Mesendoderm (in vitro differentiated cells): Measurements from ENCODE around the gene NEURL1B.
A peak's percentile ranks its signal among the peaks of the same experiment; 100 is the strongest.

Experiments used
- DNase-seq: peaks from one replicate; pipeline ENCODE4 v3.0.0; 2013
- H2AK5ac ChIP-seq: 2 replicates; pipeline ENCODE4 v1.6.1; 2013; ENCODE audit warnings: low read length, inconsistent platforms
- H2BK120ac ChIP-seq: 2 replicates; pipeline ENCODE4 v1.6.1; 2013; ENCODE audit warnings: low read depth, mild to moderate bottlenecking, low read length, moderate library complexity, mixed read lengths
- H2BK15ac ChIP-seq: replicated peaks from 2 replicates; pipeline ENCODE4 v1.6.1; 2013; ENCODE audit warnings: low read depth, mild to moderate bottlenecking, moderate library complexity
- H2BK5ac ChIP-seq: 2 replicates; pipeline ENCODE4 v1.6.1; 2013; ENCODE audit warnings: low read length, inconsistent platforms
- H3K18ac ChIP-seq: 2 replicates; pipeline ENCODE4 v1.6.1; 2013; ENCODE audit warnings: mild to moderate bottlenecking, low read length, mixed read lengths
- H3K23ac ChIP-seq: one replicate; pipeline ENCODE4 v1.6.1; 2013; ENCODE audit warnings: low read length
- H3K27ac ChIP-seq: 2 replicates; pipeline ENCODE4 v1.5.1; 2013; ENCODE audit warnings: low read depth, mild to moderate bottlenecking, inconsistent platforms, low read length, moderate library complexity
- H3K27me3 ChIP-seq: 2 replicates; pipeline ENCODE4 v1.6.1; 2013; ENCODE audit warnings: low read length, control low read depth, mild to moderate bottlenecking, inconsistent platforms; ENCODE audit not compliant: insufficient read depth, poor library complexity
- H3K36me3 ChIP-seq: 2 replicates; pipeline ENCODE4 v1.6.1; 2013; ENCODE audit warnings: low read length, inconsistent platforms; ENCODE audit not compliant: control insufficient read depth, insufficient read depth
- H3K4ac ChIP-seq: one replicate; pipeline ENCODE4 v1.6.1; 2013; ENCODE audit warnings: low read depth, mild to moderate bottlenecking, low read length, moderate library complexity
- H3K4me1 ChIP-seq: 2 replicates; pipeline ENCODE4 v1.6.1; 2013; ENCODE audit warnings: low read depth, low read length, inconsistent platforms; ENCODE audit not compliant: control insufficient read depth
- H3K4me2 ChIP-seq: 2 replicates; pipeline ENCODE4 v1.6.1; 2013; ENCODE audit warnings: low read length
- H3K4me3 ChIP-seq: 2 replicates; pipeline ENCODE4 v1.5.1; 2013; ENCODE audit warnings: mild to moderate bottlenecking, low read length
- H3K56ac ChIP-seq: one replicate; pipeline ENCODE4 v1.6.1; 2013; ENCODE audit warnings: low read length
- H3K79me1 ChIP-seq: 2 replicates; pipeline ENCODE4 v1.6.1; 2013; ENCODE audit warnings: low read length, inconsistent platforms
- H3K79me2 ChIP-seq: 2 replicates; pipeline ENCODE4 v1.6.1; 2013; ENCODE audit warnings: mild to moderate bottlenecking, low read length; ENCODE audit not compliant: control insufficient read depth, insufficient read depth
- H3K9ac ChIP-seq: 2 replicates; pipeline ENCODE4 v1.6.1; 2013; ENCODE audit warnings: low read length, inconsistent platforms
- H4K5ac ChIP-seq: one replicate; pipeline ENCODE4 v1.6.1; 2013; ENCODE audit warnings: low read length
- H4K8ac ChIP-seq: one replicate; pipeline ENCODE4 v1.6.1; 2013; ENCODE audit warnings: low read depth, mild to moderate bottlenecking, control low read depth, low read length, moderate library complexity
- WGBS: extraction: QIAGEN DNeasy Blood & Tissue Kit; methylation state at CpG from one replicate; pipeline ENCODE4 v1.1.7; 2013; ENCODE audit warnings: low lambda C conversion rate, missing lambda C conversion rate; ENCODE audit not compliant: insufficient coverage; ENCODE audit errors: extremely low coverage; 5-methylcytosine and 5-hydroxymethylcytosine counted together

The NEURL1B gene

DNA sequence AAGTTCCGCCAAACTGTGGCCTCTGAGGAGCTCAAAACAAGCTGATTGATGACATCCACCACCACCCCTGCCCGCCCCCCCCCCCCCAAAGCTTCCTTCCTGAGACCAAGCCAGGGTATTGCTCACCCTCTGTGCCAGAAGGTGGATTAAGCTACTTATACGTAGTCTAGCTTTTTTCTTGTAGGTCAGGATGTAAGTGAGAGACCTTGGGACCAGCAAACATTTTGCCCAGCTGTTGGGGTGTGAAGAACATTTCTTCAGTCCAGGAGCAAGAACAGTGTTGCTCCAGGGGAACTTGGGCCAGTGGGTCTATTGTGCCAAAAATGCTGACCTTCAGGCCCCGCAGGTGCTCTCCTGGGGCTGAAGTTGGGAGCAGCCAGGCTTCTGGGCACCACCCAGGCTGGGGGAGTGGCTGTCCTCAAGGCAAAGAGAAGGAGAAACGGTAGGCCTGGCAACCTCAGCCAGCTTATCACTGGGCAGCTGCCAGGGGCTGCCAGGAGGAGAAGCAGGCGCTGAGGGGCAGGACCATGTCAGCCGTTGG is 18.0 kb downstream of the NEURL1B start:
- no peaks in the 10 kb centered on the region for H3K4me1 ChIP-seq
- H3K9ac ChIP-seq, result no peak overlapping the region
- no peak overlapping the region for H2AK5ac ChIP-seq
- no peak overlapping the region for H2BK5ac ChIP-seq
- no peak overlapping the region for H3K4me3 ChIP-seq
- H3K79me1 ChIP-seq, result no peaks in the 10 kb centered on the region
- H3K36me3 ChIP-seq, result no peaks in the 10 kb centered on the region
- no peak overlapping the region for H4K5ac ChIP-seq
- no peak overlapping the region for H3K18ac ChIP-seq
- H3K27ac ChIP-seq, result no peak overlapping the region
- DNase-seq, result no peak
- H3K4ac ChIP-seq, result no peak overlapping the region
- H3K27me3 ChIP-seq, result no peaks in the 10 kb centered on the region
- no peak overlapping the region for H4K8ac ChIP-seq
- no peak overlapping the region for H3K4me2 ChIP-seq
- WGBS, result no CpG with 5 or more reads among the region's 7 CpGs
- H3K79me2 ChIP-seq, result no peaks in the 10 kb centered on the region
- H3K56ac ChIP-seq, result no peak overlapping the region
- H3K23ac ChIP-seq, result no peak overlapping the region
- H2BK15ac ChIP-seq, result no peak overlapping the region
- no peak overlapping the region for H2BK120ac ChIP-seq

DNA sequence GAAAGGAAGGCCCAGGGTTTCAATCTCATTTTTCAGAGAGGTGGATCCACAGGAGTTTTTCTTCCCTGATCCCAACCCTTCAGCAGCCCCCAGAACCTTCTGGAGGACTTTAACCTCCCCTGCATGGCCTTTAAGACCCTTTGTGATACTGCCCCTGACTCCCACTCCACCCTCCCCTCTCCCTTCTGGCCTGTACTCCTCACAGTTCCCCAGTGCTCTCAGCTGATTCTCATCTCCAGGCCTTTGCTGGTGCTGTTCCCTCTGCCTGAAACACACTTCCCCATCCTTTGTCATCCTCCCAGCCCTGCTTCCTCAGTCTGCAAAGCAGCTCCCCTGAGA is 18.5 kb downstream of the NEURL1B start:
- Histone ChIP-seq H3K27ac (peak overlapping the region; percentile 13), H2BK15ac (no peak overlapping the region), H3K36me3 (no peaks in the 10 kb centered on the region), H3K79me2 (no peaks in the 10 kb centered on the region), H4K8ac (no peak overlapping the region), H3K79me1 (no peaks in the 10 kb centered on the region), H3K18ac (no peak overlapping the region), H3K56ac (no peak overlapping the region), H2BK5ac (no peak overlapping the region), H3K4me1 (no peaks in the 10 kb centered on the region), H2BK120ac (no peak overlapping the region), H3K9ac (no peak overlapping the region), H3K4me3 (no peak overlapping the region), H3K23ac (no peak overlapping the region), H3K27me3 (no peaks in the 10 kb centered on the region), H4K5ac (no peak overlapping the region), H3K4me2 (no peak overlapping the region), H3K4ac (no peak overlapping the region), H2AK5ac (no peak overlapping the region)
- DNase-seq, result no peak

DNA sequence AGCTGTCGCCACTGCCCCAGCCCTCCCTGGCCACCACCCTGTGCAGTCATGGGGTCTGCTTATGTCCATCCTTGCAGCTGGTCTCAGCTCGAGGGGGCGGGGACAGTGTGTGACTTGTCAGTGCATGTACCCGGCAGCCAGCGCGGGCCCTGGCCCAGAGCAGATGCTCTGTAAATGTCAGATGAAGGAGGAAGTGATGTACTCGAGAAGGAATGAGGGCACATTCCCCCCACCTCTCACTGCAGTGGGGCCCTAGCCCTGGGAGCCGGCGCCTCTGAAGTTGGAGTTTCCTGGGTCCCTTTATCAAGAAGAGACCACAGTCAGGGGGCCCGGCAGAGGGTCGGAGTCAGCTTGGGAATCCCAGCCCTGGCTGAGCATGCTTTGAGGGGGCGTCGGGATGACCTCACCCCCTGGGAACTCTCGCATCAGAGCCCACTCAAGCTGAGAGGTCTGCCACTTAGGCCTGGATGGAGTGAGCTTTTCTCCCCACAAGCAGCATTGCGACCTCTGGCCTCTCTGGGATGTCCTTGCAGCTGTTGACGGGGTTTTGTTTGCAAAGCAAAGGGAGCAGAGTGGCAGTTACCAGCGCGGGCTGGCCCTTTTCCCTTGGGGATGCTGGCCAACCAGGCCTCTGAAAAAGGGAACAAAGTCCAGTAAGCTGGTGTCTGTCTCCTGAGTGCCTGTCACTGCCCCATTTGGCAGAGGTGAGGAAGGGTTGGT is 19.0 kb downstream of the NEURL1B start:
- H3K4ac ChIP-seq, result no peak overlapping the region
- no CpG with 5 or more reads among the region's 18 CpGs for WGBS
- no peak overlapping the region for H2BK120ac ChIP-seq
- no peaks in the 10 kb centered on the region for H3K36me3 ChIP-seq
- H3K79me1 ChIP-seq, result no peaks in the 10 kb centered on the region
- peak; percentile 93 for DNase-seq
- H3K79me2 ChIP-seq, result no peaks in the 10 kb centered on the region
- H2BK15ac ChIP-seq, result no peak overlapping the region
- H3K27ac ChIP-seq, result peak overlapping the region; percentile 13
- no peak overlapping the region for H3K18ac ChIP-seq
- no peak overlapping the region for H2AK5ac ChIP-seq
- H3K23ac ChIP-seq, result no peak overlapping the region
- no peak overlapping the region for H4K8ac ChIP-seq
- H3K4me2 ChIP-seq, result no peak overlapping the region
- H3K4me3 ChIP-seq, result no peak overlapping the region
- H4K5ac ChIP-seq, result no peak overlapping the region
- no peak overlapping the region for H2BK5ac ChIP-seq
- H3K9ac ChIP-seq, result no peak overlapping the region
- H3K56ac ChIP-seq, result no peak overlapping the region
- no peaks in the 10 kb centered on the region for H3K27me3 ChIP-seq
- no peaks in the 10 kb centered on the region for H3K4me1 ChIP-seq

DNA sequence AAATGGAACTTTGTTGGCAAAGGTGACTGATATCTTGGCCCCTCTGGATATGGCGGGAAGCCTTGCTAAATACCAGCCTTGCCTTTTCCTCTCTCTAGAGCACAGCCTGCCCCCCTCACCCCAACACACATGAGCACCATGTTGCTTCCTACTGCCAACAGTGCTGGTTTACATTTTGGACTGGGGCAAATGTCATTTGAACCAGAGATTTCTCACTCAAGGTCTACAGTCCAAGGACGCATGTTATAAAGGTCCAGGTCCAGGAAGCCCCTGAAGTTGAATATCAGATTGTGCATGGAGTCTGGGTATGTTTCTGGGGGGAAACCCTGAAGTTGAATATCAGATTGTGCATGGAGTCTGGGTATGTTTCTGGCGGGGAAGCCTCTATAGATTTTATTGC is 19.9 kb downstream of the NEURL1B start:
- Histone ChIP-seq H3K4me3 (no peak overlapping the region), H2AK5ac (no peak overlapping the region), H4K8ac (no peak overlapping the region), H3K23ac (no peak overlapping the region), H2BK5ac (no peak overlapping the region), H3K79me1 (no peaks in the 10 kb centered on the region), H3K36me3 (no peaks in the 10 kb centered on the region), H2BK15ac (no peak overlapping the region), H2BK120ac (no peak overlapping the region), H3K9ac (no peak overlapping the region), H3K79me2 (no peaks in the 10 kb centered on the region), H3K27me3 (no peaks in the 10 kb centered on the region), H3K56ac (no peak overlapping the region), H3K18ac (no peak overlapping the region), H3K27ac (no peak overlapping the region), H3K4ac (no peak overlapping the region), H4K5ac (no peak overlapping the region), H3K4me2 (no peak overlapping the region), H3K4me1 (no peaks in the 10 kb centered on the region)
- DNase-seq, result no peak
- no CpG with 5 or more reads among the region's 3 CpGs for WGBS

DNA sequence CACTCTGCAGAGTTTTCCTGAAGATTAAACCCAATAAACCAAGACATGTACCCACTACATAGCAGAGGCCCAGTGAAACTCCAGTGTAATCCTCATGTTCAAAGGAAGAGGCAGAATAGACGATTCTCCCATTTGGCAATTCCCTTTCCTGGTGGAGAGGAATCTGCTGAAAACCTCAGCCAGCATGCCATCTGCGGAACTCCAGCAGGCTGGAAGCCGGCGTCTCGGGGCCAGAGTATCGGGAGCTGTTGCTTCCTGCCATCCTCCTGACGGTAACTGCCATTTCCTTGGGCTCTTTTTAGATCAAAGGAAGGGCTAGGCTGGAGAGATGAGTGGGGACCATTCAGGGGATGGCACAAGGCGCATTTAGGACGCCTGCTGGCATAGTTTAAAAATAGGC is 20.5 kb downstream of the NEURL1B start:
- no peak overlapping the region for H3K4me2 ChIP-seq
- no peak overlapping the region for H3K9ac ChIP-seq
- no peak overlapping the region for H4K8ac ChIP-seq
- H2BK5ac ChIP-seq, result no peak overlapping the region
- no peak overlapping the region for H2BK120ac ChIP-seq
- H3K79me1 ChIP-seq, result no peaks in the 10 kb centered on the region
- H3K4ac ChIP-seq, result no peak overlapping the region
- H3K18ac ChIP-seq, result no peak overlapping the region
- H2AK5ac ChIP-seq, result no peak overlapping the region
- no peaks in the 10 kb centered on the region for H3K36me3 ChIP-seq
- no peak overlapping the region for H3K56ac ChIP-seq
- H3K27ac ChIP-seq, result no peak overlapping the region
- no peak overlapping the region for H2BK15ac ChIP-seq
- H4K5ac ChIP-seq, result no peak overlapping the region
- no peak overlapping the region for H3K4me3 ChIP-seq
- no peaks in the 10 kb centered on the region for H3K27me3 ChIP-seq
- no peaks in the 10 kb centered on the region for H3K4me1 ChIP-seq
- H3K79me2 ChIP-seq, result no peaks in the 10 kb centered on the region
- no peak for DNase-seq
- whole genome bisulfite sequencing, result no CpG with 5 or more reads among the region's 9 CpGs
- H3K23ac ChIP-seq, result no peak overlapping the region

DNA sequence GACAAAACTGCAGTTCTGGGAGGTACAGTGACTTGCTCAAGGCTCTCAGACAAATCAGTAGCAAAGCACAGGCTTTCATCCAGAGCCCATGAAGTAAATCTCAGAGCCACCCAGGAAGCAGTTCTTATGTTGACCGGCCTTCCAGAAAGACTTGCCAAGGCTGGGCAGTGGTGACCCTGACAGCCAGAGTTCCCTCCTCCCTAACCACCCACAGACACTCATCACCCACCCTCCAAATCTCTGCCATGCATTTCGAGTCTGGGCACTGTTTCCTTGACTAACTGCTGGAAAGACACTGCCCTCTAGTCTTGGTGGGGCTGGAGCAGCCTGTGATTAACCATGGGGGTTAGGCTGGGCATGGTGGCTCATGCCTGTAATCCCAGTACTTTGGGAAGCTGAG is 21.5 kb downstream of the NEURL1B start:
- H3K4ac ChIP-seq, result no peak overlapping the region
- no peak overlapping the region for H3K9ac ChIP-seq
- no peak overlapping the region for H3K4me2 ChIP-seq
- DNase-seq, result no peak
- H3K27me3 ChIP-seq, result no peaks in the 10 kb centered on the region
- no peak overlapping the region for H4K5ac ChIP-seq
- H3K4me1 ChIP-seq, result no peaks in the 10 kb centered on the region
- no peak overlapping the region for H3K56ac ChIP-seq
- H3K79me1 ChIP-seq, result no peaks in the 10 kb centered on the region
- H2BK120ac ChIP-seq, result no peak overlapping the region
- H2AK5ac ChIP-seq, result no peak overlapping the region
- no peak overlapping the region for H3K4me3 ChIP-seq
- H3K18ac ChIP-seq, result no peak overlapping the region
- H2BK5ac ChIP-seq, result no peak overlapping the region
- no CpG with 5 or more reads among the region's 2 CpGs for WGBS
- H3K79me2 ChIP-seq, result no peaks in the 10 kb centered on the region
- no peak overlapping the region for H3K27ac ChIP-seq
- no peak overlapping the region for H3K23ac ChIP-seq
- no peaks in the 10 kb centered on the region for H3K36me3 ChIP-seq
- no peak overlapping the region for H4K8ac ChIP-seq
- H2BK15ac ChIP-seq, result no peak overlapping the region
